WTC11 (cell line): ENCODE results near the gene LAMP5. TPM values are rescaled to one million over a fixed set of nuclear protein-coding genes. Genes with fewer than 3 reads are reported as not detected.

Source experiments
- ATAC-seq: fragments of 200-7000 bp; cut with Tn5 transposase; 2 replicates; pipeline ENCODE4 v1.10.0; 2021; ENCODE audit warnings: mild to moderate bottlenecking, moderate library complexity
- CTCF ChIA-PET: fragments of 300-600 bp; sonication (Branson Sonifier 250); formaldehyde crosslinking; loops from one replicate; lab custom pipeline; 2021; ENCODE audit warnings: antibody characterized with exemption; lab: Charles Lee
- POLR2A ChIA-PET: fragments of 350-600 bp; sonication (Branson Sonifier 250); formaldehyde crosslinking; loops from one replicate; lab custom pipeline; 2021; ENCODE audit warnings: antibody characterized with exemption; lab: Charles Lee
- DNase-seq: peaks from one replicate; pipeline ENCODE4 v3.0.0; 2021; ENCODE audit warnings: low spot score
- H3K27ac Mint-ChIP-seq: 2 replicates; pipeline ENCODE4 v1.8.0; 2021; ENCODE audit warnings: mixed read lengths
- H3K27me3 Mint-ChIP-seq: 2 replicates; pipeline ENCODE4 v1.8.0; 2021; ENCODE audit warnings: low read depth, mild to moderate bottlenecking, moderate library complexity, mixed read lengths
- H3K36me3 Mint-ChIP-seq: 2 replicates; pipeline ENCODE4 v1.8.0; 2021; ENCODE audit warnings: mixed read lengths
- H3K4me1 Mint-ChIP-seq: 2 replicates; pipeline ENCODE4 v1.8.0; 2022; ENCODE audit warnings: mixed read lengths
- H3K4me3 Mint-ChIP-seq: 2 replicates; pipeline ENCODE4 v1.8.0; 2021; ENCODE audit warnings: mild to moderate bottlenecking, moderate library complexity, mixed read lengths
- H3K9me3 Mint-ChIP-seq: 2 replicates; pipeline ENCODE4 v1.8.0; 2021; ENCODE audit warnings: mixed read lengths
- CDX4 ChIP-seq: fragments of 250-450 bp; sonication (Bioruptor Pico); IDR thresholded peaks from 2 replicates; pipeline ENCODE4 v1.9.0; 2021; ENCODE audit warnings: moderate library complexity, mild to moderate bottlenecking, inconsistent platforms, borderline replicate concordance
- CREB1 ChIP-seq: sonication (generic); formaldehyde crosslinking; IDR thresholded peaks from 2 replicates; pipeline ENCODE4 v1.8.0; 2023; ENCODE audit warnings: mild to moderate bottlenecking, missing genetic modification reagents
- EMX1 ChIP-seq: fragments of 250-450 bp; sonication (Bioruptor Pico); IDR thresholded peaks from 2 replicates; pipeline ENCODE4 v1.8.0; 2021; ENCODE audit warnings: mild to moderate bottlenecking
- FOXP4 ChIP-seq: sonication (generic); formaldehyde crosslinking; IDR thresholded peaks from 2 replicates; pipeline ENCODE4 v1.8.0; 2022; ENCODE audit warnings: mild to moderate bottlenecking, missing genetic modification reagents
- GABPB1 ChIP-seq: sonication (generic); formaldehyde crosslinking; IDR thresholded peaks from 2 replicates; pipeline ENCODE4 v1.8.1; 2023; ENCODE audit warnings: mild to moderate bottlenecking, missing genetic modification reagents
- JAZF1 ChIP-seq: fragments of 250-450 bp; sonication (Bioruptor Pico); IDR thresholded peaks from 2 replicates; pipeline ENCODE4 v1.9.0; 2021; ENCODE audit warnings: moderate library complexity, mild to moderate bottlenecking, inconsistent platforms
- KAT7 ChIP-seq: sonication (generic); formaldehyde crosslinking; IDR thresholded peaks from 2 replicates; pipeline ENCODE4 v1.8.1; 2023; ENCODE audit warnings: missing genetic modification reagents, mild to moderate bottlenecking, borderline replicate concordance
- MLX ChIP-seq: sonication (generic); formaldehyde crosslinking; IDR thresholded peaks from 2 replicates; pipeline ENCODE4 v1.8.1; 2023; ENCODE audit warnings: mild to moderate bottlenecking, missing genetic modification reagents, moderate library complexity
- NFE2L1 ChIP-seq: sonication (generic); formaldehyde crosslinking; IDR thresholded peaks from 2 replicates; pipeline ENCODE4 v1.8.1; 2023; ENCODE audit warnings: missing genetic modification reagents
- NFYB ChIP-seq: sonication (generic); formaldehyde crosslinking; conservative IDR thresholded peaks from 2 replicates; pipeline ENCODE4 v1.8.0; 2022; ENCODE audit warnings: low read depth, missing genetic modification reagents
- NR3C1 ChIP-seq: sonication (generic); formaldehyde crosslinking; conservative IDR thresholded peaks from 2 replicates; pipeline ENCODE4 v1.8.1; 2023; ENCODE audit warnings: low read depth, mild to moderate bottlenecking, missing genetic modification reagents
- RELA ChIP-seq: sonication (generic); formaldehyde crosslinking; IDR thresholded peaks from 2 replicates; pipeline ENCODE4 v1.8.1; 2022; ENCODE audit warnings: missing genetic modification reagents, mild to moderate bottlenecking, borderline replicate concordance
- SMAD3 ChIP-seq: sonication (generic); formaldehyde crosslinking; IDR thresholded peaks from 2 replicates; pipeline ENCODE4 v1.8.0; 2022; ENCODE audit warnings: missing genetic modification reagents, mild to moderate bottlenecking, borderline replicate concordance
- STAT6 ChIP-seq: sonication (generic); formaldehyde crosslinking; conservative IDR thresholded peaks from 2 replicates; pipeline ENCODE4 v1.8.1; 2023; ENCODE audit warnings: mild to moderate bottlenecking, low read depth, missing genetic modification reagents, moderate library complexity
- ZNF416 ChIP-seq: fragments of 250-450 bp; sonication (Bioruptor Pico); IDR thresholded peaks from 2 replicates; pipeline ENCODE4 v1.9.0; 2021; ENCODE audit warnings: mild to moderate bottlenecking, inconsistent platforms
- total RNA-seq: library from RNA; stranded (reverse); gene quantifications from 3 replicates; pipeline ENCODE4 v1.2.3, GENCODE V29; 2021
- TF ChIP-seq, protein P1 (sequence below): sonication (generic); formaldehyde crosslinking; IDR thresholded peaks from 2 replicates; pipeline ENCODE4 v1.8.0; 2023; ENCODE audit warnings: missing genetic modification reagents
- TF ChIP-seq, protein P2 (sequence below): fragments of 250-450 bp; sonication (Bioruptor Pico); IDR thresholded peaks from 2 replicates; pipeline ENCODE4 v2.1.2; 2022; ENCODE audit warnings: mild to moderate bottlenecking, moderate library complexity

LAMP5 gene
- total RNA-seq, 1 experiment from 2014 or later, result 0.31 TPM

GRCh38 chr20:9508696-9509178 is 5.7 kb upstream of the LAMP5 start:
- peak overlapping the region; percentile 66 for H3K4me3 Mint-ChIP-seq
- POLR2A ChIA-PET, result no interaction called here

DNA sequence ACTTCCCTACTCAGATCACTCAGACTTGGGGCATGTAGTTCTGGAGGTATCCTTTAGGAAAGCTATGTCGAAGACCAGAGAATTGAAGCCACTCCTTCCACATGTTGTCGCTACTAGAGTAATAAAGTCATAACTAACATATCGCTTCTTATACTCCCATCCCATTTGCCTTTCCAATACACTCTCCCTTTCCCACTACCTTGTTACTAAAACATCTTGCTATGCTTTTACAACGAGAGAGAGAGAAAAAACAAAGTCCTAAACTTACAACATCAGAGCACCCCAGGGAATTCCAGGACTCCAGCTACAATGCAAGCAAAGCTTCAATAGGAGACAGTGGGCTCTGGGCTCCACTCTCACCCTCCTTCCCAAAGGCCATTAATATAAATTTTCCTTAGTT is 5.1 kb upstream of the LAMP5 start:
- Mint-ChIP-seq H3K4me1 (peaks cover 34% of the 10 kb centered on the region), H3K4me3 (peak overlapping the region; percentile 66), H3K36me3 (no peaks in the 10 kb centered on the region), H3K9me3 (no peaks in the 10 kb centered on the region)
- no peak for ATAC-seq
- CTCF ChIA-PET, result interaction anchor here (1.0 to 1.6 kb wide), 2 partner anchors 41 to 101 kb away, joined by 4 to 8 read pairs; no protein-coding TSS in a partner anchor
- TF ChIP-seq FOXP4 (CRISPR knock-in tag), result no peak
- TF ChIP-seq CREB1, result no peak
- no peak for TF ChIP-seq JAZF1 (CRISPR knock-in tag)
- TF ChIP-seq GABPB1 (CRISPR knock-in tag), result no peak
- TF ChIP-seq EMX1 (CRISPR knock-in tag), result no peak
- TF ChIP-seq KAT7, result no peak
- TF ChIP-seq STAT6, result no peak
- TF ChIP-seq MLX (CRISPR knock-in tag), result no peak
- TF ChIP-seq NR3C1 (CRISPR knock-in tag), result no peak
- TF ChIP-seq CDX4 (CRISPR knock-in tag), result no peak
- TF ChIP-seq, protein P1, sequence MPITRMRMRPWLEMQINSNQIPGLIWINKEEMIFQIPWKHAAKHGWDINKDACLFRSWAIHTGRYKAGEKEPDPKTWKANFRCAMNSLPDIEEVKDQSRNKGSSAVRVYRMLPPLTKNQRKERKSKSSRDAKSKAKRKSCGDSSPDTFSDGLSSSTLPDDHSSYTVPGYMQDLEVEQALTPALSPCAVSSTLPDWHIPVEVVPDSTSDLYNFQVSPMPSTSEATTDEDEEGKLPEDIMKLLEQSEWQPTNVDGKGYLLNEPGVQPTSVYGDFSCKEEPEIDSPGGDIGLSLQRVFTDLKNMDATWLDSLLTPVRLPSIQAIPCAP (CRISPR knock-in tag), result no peak
- TF ChIP-seq, all 79 proteins: peak for 0
- Mint-ChIP-seq H3K27me3 (peaks cover 98% of the 10 kb centered on the region), H3K27ac (no peak overlapping the region)
- POLR2A ChIA-PET, result no interaction called here
- no peak for DNase-seq

More at GRCh38 chr20:9508696-9509178, 5.7 kb upstream of the LAMP5 start:
- H3K36me3 Mint-ChIP-seq, result no peaks in the 10 kb centered on the region
- peaks cover 98% of the 10 kb centered on the region for H3K27me3 Mint-ChIP-seq
- TF ChIP-seq MLX (CRISPR knock-in tag) (no peak), ZNF416 (CRISPR knock-in tag) (no peak), NFE2L1 (CRISPR knock-in tag) (no peak), RELA (CRISPR knock-in tag) (no peak), NR3C1 (CRISPR knock-in tag) (no peak), NFYB (CRISPR knock-in tag) (no peak), SMAD3 (no peak)
- TF ChIP-seq, protein P2, sequence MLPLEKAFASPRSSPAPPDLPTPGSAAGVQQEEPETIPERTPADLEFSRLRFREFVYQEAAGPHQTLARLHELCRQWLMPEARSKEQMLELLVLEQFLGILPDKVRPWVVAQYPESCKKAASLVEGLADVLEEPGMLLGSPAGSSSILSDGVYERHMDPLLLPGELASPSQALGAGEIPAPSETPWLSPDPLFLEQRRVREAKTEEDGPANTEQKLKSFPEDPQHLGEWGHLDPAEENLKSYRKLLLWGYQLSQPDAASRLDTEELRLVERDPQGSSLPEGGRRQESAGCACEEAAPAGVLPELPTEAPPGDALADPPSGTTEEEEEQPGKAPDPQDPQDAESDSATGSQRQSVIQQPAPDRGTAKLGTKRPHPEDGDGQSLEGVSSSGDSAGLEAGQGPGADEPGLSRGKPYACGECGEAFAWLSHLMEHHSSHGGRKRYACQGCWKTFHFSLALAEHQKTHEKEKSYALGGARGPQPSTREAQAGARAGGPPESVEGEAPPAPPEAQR (CRISPR knock-in tag), result no peak
- H3K4me1 Mint-ChIP-seq, result peaks cover 33% of the 10 kb centered on the region
- no peaks in the 10 kb centered on the region for H3K9me3 Mint-ChIP-seq
- CTCF ChIA-PET, result interaction anchor here (1.0 to 1.6 kb wide), 3 partner anchors 10 to 101 kb away, joined by 4 to 8 read pairs (median 4); no protein-coding TSS in a partner anchor
- peak; percentile 48 for DNase-seq
- peak; percentile 46 for ATAC-seq
- H3K27ac Mint-ChIP-seq, result no peak overlapping the region
